ENCODE results near the gene MATK.

Gene MATK

DNA sequence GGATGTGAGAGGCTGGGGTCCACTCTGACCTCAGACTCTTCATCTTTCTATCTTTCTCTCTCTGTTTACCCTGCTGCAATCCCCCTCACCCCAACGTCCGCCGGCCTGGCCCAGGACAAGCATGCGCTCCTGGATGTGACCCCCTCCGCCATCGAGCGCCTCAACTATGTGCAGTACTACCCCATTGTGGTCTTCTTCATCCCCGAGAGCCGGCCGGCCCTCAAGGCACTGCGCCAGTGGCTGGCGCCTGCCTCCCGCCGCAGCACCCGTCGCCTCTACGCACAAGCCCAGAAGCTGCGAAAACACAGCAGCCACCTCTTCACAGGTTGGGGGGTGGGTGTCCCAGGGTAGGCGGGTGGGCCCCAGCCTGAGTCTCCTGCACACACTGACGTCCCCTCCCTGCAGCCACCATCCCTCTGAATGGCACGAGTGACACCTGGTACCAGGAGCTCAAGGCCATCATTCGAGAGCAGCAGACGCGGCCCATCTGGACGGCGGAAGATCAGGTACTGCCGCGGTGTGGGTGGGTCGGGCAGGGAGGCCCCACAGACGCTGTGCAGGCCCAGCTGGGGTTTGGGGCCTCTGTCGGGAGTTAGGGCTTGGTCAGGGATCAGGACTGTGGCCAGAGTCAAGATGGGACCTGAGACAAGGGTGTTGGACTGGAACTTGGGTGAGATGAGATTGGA is 39.7 kb downstream of the MATK start:
- DNase-seq (ENCODE audit: low spot score) = no peak

DNA sequence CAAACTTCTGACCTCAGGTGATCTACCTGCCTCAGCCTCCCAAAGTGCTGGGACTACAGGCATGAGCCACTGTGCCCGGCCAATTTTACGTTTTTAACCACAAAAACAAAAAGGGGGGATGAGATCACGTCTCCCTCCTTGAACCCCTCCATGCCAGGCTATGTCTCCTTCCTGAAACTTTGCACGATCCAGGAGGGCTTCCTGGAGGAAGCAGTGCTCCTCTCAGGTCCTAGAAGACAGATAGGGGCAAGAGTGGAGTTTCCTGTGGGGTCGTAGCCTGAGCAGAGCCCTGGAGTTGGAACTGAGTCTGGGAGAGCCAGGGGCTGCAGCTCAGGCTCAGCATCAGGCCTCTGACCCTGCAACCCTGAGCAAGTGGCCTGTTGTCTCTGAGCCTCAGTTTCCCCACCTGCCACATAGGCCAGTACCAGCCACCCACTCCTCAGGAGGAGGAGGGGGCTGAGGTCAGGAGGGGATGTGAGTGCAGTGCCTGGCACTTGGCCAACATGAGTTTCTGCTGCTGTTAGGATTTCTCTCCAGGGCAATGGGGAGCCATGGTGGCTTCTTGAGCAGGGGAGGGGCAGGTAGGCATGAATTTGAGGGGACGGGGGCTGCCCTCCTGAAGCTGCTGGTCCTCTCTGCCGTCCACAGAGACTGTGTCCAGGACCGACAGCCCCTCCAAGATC is 40.7 kb downstream of the MATK start:
- DNase-seq (ENCODE audit: low spot score) = no peak

DNA sequence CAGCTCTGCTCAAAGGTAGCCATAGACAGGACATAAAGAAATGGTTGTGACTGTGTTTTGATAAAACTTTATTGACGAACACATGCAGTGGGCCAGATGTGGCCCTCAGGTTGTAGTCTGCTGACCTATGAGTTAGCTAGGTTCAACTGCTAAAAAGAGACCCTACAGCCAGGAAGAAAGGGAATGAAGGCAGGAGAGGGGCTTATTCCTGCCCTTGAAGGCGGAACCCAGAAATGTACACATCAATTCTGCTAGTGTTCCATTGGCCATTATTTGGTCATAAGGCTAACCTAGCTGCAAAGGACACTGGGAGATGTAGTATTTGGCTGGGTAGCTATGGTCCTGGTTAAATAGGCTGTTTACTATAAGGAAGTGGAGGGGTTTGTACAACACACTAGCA is 42.7 kb downstream of the MATK start:
- no peak for DNase-seq (ENCODE audit: low spot score)

DNA sequence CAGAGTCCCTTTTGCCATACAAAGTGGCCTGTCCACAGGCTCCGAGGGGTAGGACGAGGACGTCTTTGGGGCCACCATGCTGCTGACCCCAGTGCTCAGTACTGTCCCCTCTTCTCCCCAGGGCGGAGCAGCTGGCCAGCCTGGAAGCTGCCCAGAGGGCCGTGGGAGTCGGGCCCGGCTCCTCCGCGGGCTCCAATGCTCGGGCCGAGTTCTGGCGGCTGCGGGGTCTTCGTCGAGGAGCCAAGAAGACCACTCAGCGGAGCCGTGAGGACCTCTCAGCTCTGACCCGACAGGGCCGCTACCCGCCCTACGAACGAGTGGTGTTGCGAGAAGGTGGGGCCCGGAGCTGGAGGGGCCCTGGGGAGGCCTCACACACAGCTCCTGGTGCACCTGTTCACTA is 45.8 kb downstream of the MATK start:
- no peak for DNase-seq (ENCODE audit: low spot score)

DNA sequence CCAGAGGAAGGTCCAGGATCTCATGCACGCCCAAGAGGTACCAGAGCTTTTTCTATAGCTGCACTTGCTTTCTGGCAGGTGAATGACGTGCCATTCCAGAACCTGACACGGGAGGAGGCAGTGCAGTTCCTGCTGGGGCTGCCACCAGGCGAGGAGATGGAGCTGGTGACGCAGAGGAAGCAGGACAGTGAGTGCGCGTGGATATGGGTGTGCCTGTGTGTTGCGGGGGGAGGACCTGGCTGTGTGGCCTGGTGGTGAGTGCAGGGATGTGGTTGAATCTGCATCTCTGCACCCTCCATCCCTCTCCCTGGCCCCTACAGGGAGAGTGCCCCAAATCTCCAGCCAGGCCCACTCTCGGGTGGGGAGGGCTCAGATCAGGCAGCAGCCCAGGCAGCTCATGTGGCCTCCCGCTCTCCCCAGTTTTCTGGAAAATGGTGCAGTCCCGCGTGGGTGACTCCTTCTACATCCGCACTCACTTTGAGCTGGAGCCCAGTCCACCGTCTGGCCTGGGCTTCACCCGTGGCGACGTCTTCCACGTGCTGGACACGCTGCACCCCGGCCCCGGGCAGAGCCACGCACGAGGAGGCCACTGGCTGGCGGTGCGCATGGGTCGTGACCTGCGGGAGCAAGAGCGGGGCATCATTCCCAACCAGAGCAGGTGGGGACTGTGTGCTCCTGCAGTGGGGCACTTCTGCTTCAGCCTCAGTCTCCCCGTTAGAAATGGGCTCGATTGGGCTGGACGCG is 47.5 kb downstream of the MATK start:
- DNase-seq (ENCODE audit: low spot score) = no peak

DNA sequence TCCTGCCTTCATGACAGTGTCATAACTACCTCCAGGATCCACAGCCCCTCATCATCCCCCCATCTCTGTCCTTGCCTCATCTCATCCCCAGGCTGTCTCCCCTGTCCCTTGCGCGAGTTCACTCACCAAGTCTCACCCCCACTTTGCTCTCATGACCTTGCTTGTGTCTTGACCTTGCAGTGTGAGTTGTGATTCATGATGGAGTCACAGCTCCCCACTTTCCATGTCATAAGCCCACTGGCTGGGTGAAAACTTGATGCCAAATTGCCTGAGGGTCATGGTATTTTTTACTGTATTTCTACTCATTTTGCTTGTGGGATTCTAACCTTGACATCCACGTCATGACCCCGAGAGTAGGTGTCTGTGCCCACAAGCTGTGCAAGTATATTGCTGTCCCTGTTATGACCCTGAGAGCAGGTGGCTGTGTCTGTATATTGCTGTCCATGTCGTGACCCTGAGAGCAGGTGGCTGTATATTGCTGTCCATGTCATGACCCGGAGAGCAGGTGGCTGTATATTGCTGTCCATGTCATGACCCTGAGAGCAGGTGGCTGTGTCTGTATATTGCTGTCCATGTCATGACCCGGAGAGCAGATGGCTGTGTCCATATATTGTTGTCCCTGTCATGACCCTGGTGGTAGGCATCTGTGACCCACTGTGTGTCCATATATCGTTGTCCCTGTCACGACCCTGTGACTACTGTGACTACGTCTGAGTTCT is 48.5 kb downstream of the MATK start:
- no peak for DNase-seq (ENCODE audit: low spot score)

DNA sequence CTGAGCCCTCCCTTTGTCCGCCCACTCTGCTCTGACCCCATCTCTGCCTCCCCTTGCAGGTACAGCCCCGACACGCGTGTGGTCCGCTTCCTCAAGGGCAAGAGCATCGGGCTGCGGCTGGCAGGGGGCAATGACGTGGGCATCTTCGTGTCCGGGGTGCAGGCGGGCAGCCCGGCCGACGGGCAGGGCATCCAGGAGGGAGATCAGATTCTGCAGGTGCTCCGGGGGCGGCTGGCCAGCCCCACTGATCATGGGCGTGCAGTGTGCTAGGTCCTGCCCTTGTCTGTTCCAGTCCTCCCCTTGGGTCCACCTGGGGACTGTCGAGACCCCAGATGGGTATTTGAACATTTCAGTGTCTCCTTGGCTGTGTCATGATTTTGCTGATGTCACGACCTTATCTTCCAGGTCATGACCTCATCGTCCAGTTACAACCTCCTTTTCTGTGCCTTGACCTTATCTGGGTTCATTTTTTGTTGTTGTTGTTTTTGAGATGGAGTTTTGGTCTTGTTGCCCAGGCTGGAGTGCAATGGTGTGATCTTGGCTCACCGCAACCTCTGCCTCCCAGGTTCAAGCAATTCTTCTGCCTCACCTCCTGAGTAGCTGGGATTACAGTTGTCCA is 50.0 kb downstream of the MATK start:
- no peak for DNase-seq (ENCODE audit: low spot score)

DNA sequence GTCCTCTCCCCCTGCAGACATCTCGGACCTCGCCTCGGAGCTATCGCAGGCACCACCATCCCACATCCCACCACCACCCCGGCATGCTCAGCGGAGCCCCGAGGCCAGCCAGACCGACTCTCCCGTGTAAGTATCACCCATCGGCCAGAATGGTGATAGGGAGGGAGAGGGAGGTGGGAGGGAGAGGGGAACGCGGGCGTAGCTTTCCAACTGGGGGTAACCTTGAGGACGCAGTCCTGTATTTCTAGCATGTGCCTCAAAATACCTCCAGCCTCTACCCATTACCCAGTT is 51.9 kb downstream of the MATK start:
- DNase-seq (ENCODE audit: low spot score) = no peak

DNA sequence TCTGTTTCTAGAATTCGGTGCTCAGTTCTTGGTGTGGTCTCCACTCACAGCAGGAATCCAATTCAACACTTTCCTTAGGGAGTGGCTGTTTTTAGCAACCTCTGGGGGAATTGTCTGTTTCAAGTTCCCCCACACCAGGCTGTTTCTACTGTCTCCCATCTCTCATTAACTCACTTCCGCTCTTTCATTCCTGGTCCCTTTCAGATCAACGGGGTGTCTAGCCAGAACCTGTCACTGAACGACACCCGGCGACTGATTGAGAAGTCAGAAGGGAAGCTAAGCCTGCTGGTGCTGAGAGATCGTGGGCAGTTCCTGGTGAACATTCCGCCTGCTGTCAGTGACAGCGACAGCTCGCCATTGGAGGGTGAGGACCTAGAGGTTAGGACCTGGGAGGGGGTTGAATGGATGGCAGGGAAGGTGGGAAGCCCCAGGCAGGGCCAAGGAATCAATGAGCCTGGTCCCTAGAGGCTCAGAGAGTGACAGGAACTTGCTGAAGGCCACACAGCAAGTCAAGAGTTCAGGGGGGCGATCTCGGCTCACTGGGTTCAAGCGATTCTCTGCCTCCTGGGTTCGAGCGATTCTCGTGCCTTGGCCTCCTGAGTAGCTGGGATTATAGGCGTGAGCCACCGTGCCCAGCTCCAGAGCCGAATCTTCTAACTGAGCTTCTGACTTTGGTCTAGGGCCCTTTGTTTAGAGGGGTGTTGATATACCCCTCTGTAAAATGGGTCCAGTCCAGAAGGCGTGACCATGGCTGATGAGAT is 52.5 kb downstream of the MATK start:
- DNase-seq (ENCODE audit: low spot score) = no peak

DNA sequence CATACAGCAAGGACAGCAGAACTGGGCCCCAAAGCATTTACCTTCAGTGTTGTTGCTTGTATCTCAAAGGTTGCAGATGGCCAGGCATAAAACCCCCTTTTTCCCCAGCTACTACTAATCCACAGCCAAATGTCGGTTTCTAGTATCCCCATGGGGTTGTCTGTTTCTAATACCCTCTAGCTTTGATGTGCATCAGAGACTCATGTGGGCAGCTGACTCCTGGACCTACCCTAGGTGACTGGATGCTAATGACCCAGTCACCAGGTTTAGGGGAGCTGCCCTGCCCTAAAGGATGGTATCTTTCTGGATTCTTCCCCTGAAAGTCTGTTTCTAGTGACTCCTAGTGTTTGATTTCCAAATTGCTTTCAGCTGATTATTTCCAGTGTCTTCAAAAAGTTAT is 54.1 kb downstream of the MATK start:
- no peak for DNase-seq (ENCODE audit: low spot score)

DNA sequence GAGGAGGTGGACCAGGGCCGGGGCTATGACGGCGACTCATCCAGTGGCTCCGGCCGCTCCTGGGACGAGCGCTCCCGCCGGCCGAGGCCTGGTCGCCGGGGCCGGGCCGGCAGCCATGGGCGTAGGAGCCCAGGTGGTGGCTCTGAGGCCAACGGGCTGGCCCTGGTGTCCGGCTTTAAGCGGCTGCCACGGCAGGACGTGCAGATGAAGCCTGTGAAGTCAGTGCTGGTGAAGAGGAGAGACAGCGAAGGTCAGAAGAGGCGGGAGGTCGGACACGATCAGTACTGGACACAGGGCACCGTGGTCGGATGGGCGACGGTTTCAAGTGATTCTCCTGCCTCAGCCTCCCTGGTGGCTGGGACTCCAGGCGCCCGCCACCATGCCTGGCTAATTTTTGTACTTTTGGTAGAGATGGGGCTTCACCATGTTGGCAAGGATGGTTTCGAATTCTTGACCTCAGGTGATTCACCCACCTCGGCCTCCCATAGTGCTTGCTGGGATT is 55.7 kb downstream of the MATK start:
- no peak for DNase-seq (ENCODE audit: low spot score)

Measured in kidney capillary endothelial cell (primary cell).